ENCODE measurements around the gene SBF1.

DNA sequence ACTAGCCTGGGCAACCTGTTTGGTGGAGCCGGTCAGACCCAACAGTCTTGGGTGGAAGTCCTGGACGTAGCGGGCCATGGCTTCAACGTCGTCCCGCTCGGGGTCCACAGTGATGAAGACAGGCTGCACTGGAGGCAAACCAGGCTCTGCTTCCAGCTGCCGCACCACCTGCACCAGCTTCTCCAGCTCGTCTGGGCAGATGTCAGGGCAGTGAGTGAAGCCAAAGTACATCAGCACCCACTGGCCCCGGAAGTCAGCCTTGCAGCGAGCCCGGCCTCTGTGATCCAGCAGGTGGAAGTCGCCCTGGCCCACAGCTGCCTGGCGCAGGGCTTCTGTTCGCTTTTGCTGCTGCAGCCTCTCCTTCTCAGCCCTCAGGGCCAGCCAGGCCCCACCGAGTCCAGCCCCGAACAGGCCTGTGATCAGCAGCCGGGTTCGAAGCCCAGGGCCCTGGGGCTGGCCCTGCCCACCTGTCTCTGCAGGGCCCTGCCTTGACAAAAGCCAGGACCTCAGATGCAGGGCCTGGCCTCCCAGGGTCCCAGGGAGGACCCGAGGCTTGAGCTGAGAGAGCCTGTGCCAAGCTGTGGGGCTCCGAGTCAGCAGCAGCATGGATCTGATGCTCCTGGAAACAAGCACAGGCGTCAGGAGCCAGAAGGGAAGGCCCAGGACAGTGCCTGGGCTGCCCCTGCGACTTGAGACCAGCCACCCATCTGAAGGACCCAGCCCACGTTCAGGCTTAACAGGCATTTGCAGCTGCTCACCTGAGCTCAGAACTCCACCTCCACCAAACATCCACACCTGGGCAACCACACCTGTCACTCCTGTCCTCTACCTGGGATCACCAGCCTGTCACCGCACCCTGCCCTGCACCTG lies 49.2 kb upstream of the SBF1 start:
- TF ChIP-seq, protein P1, sequence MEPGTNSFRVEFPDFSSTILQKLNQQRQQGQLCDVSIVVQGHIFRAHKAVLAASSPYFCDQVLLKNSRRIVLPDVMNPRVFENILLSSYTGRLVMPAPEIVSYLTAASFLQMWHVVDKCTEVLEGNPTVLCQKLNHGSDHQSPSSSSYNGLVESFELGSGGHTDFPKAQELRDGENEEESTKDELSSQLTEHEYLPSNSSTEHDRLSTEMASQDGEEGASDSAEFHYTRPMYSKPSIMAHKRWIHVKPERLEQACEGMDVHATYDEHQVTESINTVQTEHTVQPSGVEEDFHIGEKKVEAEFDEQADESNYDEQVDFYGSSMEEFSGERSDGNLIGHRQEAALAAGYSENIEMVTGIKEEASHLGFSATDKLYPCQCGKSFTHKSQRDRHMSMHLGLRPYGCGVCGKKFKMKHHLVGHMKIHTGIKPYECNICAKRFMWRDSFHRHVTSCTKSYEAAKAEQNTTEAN (CRISPR knock-in tag; conservative IDR thresholded peaks at IDR 0.05): no peak
- TF ChIP-seq RAD51 (IDR thresholded peaks at IDR 0.05; ENCODE audit: borderline replicate concordance): no peak
- TF ChIP-seq, protein P2, sequence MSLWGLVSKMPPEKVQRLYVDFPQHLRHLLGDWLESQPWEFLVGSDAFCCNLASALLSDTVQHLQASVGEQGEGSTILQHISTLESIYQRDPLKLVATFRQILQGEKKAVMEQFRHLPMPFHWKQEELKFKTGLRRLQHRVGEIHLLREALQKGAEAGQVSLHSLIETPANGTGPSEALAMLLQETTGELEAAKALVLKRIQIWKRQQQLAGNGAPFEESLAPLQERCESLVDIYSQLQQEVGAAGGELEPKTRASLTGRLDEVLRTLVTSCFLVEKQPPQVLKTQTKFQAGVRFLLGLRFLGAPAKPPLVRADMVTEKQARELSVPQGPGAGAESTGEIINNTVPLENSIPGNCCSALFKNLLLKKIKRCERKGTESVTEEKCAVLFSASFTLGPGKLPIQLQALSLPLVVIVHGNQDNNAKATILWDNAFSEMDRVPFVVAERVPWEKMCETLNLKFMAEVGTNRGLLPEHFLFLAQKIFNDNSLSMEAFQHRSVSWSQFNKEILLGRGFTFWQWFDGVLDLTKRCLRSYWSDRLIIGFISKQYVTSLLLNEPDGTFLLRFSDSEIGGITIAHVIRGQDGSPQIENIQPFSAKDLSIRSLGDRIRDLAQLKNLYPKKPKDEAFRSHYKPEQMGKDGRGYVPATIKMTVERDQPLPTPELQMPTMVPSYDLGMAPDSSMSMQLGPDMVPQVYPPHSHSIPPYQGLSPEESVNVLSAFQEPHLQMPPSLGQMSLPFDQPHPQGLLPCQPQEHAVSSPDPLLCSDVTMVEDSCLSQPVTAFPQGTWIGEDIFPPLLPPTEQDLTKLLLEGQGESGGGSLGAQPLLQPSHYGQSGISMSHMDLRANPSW (CRISPR knock-in tag; IDR thresholded peaks at IDR 0.05; ENCODE audit: borderline replicate concordance): no peak
- TF ChIP-seq, protein P3, sequence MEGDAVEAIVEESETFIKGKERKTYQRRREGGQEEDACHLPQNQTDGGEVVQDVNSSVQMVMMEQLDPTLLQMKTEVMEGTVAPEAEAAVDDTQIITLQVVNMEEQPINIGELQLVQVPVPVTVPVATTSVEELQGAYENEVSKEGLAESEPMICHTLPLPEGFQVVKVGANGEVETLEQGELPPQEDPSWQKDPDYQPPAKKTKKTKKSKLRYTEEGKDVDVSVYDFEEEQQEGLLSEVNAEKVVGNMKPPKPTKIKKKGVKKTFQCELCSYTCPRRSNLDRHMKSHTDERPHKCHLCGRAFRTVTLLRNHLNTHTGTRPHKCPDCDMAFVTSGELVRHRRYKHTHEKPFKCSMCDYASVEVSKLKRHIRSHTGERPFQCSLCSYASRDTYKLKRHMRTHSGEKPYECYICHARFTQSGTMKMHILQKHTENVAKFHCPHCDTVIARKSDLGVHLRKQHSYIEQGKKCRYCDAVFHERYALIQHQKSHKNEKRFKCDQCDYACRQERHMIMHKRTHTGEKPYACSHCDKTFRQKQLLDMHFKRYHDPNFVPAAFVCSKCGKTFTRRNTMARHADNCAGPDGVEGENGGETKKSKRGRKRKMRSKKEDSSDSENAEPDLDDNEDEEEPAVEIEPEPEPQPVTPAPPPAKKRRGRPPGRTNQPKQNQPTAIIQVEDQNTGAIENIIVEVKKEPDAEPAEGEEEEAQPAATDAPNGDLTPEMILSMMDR (CRISPR knock-in tag; IDR thresholded peaks at IDR 0.05): no peak
- no peak for TF ChIP-seq SNAI1 (CRISPR knock-in tag; IDR thresholded peaks at IDR 0.05; ENCODE audit: borderline replicate concordance)
- TF ChIP-seq POLR2AphosphoS5 (IDR thresholded peaks at IDR 0.05; ENCODE audit: low read depth, low read length): no peak
- TF ChIP-seq, protein P4, sequence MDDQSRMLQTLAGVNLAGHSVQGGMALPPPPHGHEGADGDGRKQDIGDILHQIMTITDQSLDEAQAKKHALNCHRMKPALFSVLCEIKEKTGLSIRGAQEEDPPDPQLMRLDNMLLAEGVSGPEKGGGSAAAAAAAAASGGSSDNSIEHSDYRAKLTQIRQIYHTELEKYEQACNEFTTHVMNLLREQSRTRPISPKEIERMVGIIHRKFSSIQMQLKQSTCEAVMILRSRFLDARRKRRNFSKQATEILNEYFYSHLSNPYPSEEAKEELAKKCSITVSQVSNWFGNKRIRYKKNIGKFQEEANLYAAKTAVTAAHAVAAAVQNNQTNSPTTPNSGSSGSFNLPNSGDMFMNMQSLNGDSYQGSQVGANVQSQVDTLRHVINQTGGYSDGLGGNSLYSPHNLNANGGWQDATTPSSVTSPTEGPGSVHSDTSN (CRISPR knock-in tag; IDR thresholded peaks at IDR 0.05; ENCODE audit: borderline replicate concordance): no peak
- no peak for TF ChIP-seq ZNF484 (CRISPR knock-in tag; IDR thresholded peaks at IDR 0.05; ENCODE audit: borderline replicate concordance, low read depth)
- TF ChIP-seq, protein P5, sequence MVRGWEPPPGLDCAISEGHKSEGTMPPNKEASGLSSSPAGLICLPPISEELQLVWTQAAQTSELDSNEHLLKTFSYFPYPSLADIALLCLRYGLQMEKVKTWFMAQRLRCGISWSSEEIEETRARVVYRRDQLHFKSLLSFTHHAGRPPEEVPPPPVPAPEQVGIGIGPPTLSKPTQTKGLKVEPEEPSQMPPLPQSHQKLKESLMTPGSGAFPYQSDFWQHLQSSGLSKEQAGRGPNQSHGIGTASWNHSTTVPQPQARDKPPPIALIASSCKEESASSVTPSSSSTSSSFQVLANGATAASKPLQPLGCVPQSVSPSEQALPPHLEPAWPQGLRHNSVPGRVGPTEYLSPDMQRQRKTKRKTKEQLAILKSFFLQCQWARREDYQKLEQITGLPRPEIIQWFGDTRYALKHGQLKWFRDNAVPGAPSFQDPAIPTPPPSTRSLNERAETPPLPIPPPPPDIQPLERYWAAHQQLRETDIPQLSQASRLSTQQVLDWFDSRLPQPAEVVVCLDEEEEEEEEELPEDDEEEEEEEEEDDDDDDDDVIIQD (CRISPR knock-in tag; IDR thresholded peaks at IDR 0.05; ENCODE audit: low read depth): no peak
- TF ChIP-seq ATF1 (CRISPR knock-in tag; IDR thresholded peaks at IDR 0.05): no peak
- TF ChIP-seq ASH2L (IDR thresholded peaks at IDR 0.05; ENCODE audit: insufficient read length, low read depth, low read length): no peak
- TF ChIP-seq RFX3 (CRISPR knock-in tag; IDR thresholded peaks at IDR 0.05): no peak
- TF ChIP-seq, protein P6, sequence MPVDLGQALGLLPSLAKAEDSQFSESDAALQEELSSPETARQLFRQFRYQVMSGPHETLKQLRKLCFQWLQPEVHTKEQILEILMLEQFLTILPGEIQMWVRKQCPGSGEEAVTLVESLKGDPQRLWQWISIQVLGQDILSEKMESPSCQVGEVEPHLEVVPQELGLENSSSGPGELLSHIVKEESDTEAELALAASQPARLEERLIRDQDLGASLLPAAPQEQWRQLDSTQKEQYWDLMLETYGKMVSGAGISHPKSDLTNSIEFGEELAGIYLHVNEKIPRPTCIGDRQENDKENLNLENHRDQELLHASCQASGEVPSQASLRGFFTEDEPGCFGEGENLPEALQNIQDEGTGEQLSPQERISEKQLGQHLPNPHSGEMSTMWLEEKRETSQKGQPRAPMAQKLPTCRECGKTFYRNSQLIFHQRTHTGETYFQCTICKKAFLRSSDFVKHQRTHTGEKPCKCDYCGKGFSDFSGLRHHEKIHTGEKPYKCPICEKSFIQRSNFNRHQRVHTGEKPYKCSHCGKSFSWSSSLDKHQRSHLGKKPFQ (CRISPR knock-in tag; IDR thresholded peaks at IDR 0.05; ENCODE audit: insufficient replicate concordance): no peak

Data from HepG2 (cell line).